Measurements from ENCODE around the gene PHF10.

The PHF10 gene

GRCh38 chr6:169661391-169661756 is 62.9 kb downstream of the PHF10 start:
- DNase-seq (ENCODE audit: low spot score) = no peak
- no peak for TF ChIP-seq CTCF (IDR thresholded peaks at IDR 0.05; ENCODE audit: borderline replicate concordance, control extremely low read depth, extremely low read depth, insufficient read depth, missing control alignments)
- in situ Hi-C loops (cut with MboI; ENCODE audit: low sequenced_read_pairs, unreplicated experiment) = no loop called here

GRCh38 chr6:169660751-169661390 is 63.4 kb downstream of the PHF10 start:
- DNase-seq (ENCODE audit: low spot score) = no peak
- TF ChIP-seq CTCF (IDR thresholded peaks at IDR 0.05; ENCODE audit: borderline replicate concordance, control extremely low read depth, extremely low read depth, insufficient read depth, missing control alignments) = no peak
- in situ Hi-C loops (cut with MboI; ENCODE audit: low sequenced_read_pairs, unreplicated experiment) = no loop called here

GRCh38 chr6:169659820-169660610 is 64.3 kb downstream of the PHF10 start:
- in situ Hi-C loops (cut with MboI; ENCODE audit: low sequenced_read_pairs, unreplicated experiment) = no loop called here
- no peak for DNase-seq (ENCODE audit: low spot score)
- TF ChIP-seq CTCF (IDR thresholded peaks at IDR 0.05; ENCODE audit: borderline replicate concordance, control extremely low read depth, extremely low read depth, insufficient read depth, missing control alignments) = no peak

GRCh38 chr6:169657284-169657610 is 67.1 kb downstream of the PHF10 start:
- no peak for TF ChIP-seq CTCF (IDR thresholded peaks at IDR 0.05; ENCODE audit: borderline replicate concordance, control extremely low read depth, extremely low read depth, insufficient read depth, missing control alignments)
- no peak for DNase-seq (ENCODE audit: low spot score)
- in situ Hi-C loops (cut with MboI; ENCODE audit: low sequenced_read_pairs, unreplicated experiment) = no loop called here

GRCh38 chr6:169656546-169657283 is 67.6 kb downstream of the PHF10 start:
- no peak for DNase-seq (ENCODE audit: low spot score)
- in situ Hi-C loops (cut with MboI; ENCODE audit: low sequenced_read_pairs, unreplicated experiment) = no loop called here
- TF ChIP-seq CTCF (IDR thresholded peaks at IDR 0.05; ENCODE audit: borderline replicate concordance, control extremely low read depth, extremely low read depth, insufficient read depth, missing control alignments) = no peak

- TF ChIP-seq CTCF (IDR thresholded peaks at IDR 0.05; ENCODE audit: borderline replicate concordance, control extremely low read depth, extremely low read depth, insufficient read depth, missing control alignments) = peak; percentile 9
- in situ Hi-C loops (cut with MboI; ENCODE audit: low sequenced_read_pairs, unreplicated experiment) = no loop called here
- peak; percentile 78 for DNase-seq (ENCODE audit: low spot score)
These were observed 69.5 kb downstream of the PHF10 start for GRCh38 chr6:169654598-169655391.
